GM21447 (cell line): ENCODE measurements around the gene NEK8.
"Not testable (repeated sequence)": the region's sequence is repeated elsewhere in the genome, so short reads cannot be mapped to it uniquely, and the experiment has no call there.

Experiments used
- ATAC-seq: cut with Tn5 transposase; IDR thresholded peaks from one replicate; pipeline ENCODE4 v1.9.1; 2021; ENCODE audit not compliant: unreplicated experiment

NEK8 gene

GRCh38 chr17:28760601-28761562 is 32.3 kb downstream of the NEK8 start:
- no peak for ATAC-seq

DNA sequence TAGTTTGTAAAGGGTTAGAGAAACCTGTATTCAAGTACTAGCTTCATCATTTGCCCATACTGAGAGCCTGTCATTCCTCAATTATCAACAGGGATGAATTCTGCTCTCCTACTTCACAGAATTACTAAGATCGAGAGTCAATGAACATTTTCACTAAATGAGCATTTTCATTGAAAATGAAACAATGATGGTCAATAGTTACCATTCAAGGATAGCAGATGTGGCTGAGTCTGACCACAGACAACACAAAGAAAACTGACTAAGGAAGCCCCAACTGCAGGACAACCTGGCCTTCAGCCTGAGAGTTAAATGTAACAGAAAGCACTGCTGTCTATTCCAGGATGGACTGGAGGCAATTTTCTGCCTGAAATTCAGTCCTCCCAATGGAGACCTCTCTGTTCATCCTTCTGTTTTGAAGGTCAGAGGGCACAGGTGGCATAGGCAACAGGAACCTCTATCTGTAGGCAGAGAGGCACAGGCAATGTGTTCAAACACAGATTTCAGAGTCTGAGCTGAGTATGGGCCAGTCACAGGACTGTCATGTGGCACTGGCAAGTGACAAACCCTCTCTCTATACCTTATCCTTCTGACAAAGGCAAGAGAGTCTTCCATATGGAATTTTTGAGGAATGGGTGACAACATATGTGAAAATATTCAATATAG is 34.7 kb downstream of the NEK8 start:
- peak; percentile 56 for ATAC-seq

DNA sequence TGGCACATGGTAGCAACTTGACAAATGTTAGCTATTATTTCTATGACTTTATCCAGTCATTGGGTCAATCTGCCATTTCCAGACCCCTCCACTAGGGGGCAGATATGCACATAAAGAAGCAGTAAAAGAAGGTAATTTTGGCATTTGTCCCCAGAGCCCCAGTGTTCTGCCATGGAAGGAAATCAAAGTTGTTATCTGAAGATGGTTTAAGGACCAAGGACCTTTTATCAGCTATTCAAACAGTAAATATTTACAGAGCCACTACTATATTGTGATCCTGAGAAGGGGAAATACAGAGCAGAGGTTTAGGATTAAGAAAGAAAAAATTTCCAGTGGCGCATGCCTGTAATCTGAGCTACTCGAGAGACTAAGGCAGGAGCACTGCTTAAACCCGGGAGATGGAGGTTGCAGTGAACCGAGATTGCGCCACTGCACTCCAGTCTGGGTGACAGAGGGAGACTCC is 35.2 kb downstream of the NEK8 start:
- ATAC-seq, result peak; percentile 34

DNA sequence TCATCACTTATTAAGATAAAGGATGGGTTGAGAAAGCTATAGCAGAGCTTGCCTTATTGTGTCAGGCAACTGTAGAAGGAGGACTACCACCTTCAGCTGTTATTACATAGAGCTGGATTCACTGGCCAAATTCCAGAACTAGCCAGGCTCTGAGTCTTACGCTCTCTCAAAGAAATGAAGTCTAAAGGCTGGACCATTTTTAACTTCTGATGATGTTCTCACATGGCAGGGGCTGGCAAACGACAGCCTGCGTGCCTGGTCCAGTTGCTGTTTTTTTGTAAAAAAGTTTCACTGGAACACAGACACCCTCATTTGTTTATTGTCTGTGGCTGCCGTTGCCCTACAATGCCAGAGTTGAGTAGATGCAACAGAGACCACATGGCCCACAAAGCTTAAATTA is 36.5 kb downstream of the NEK8 start:
- no peak for ATAC-seq

DNA sequence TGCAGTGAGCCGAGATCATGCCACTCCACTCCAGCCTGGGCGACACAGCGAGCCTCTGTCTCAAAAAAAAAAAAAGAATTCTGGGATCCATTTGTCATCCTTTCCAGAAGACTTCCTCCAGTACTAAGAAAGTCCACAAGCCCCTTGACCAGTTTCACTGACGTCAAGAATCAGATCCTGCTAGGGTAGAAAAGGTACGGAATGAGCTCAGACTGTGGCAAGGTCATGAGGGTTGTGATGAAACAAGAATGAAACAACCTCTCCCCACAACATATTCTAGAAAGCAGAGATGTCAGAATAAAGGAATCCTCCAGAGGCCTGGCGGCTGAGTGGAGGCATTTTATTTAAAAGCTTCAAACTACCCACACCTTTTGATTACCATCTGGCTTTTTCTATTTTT is 45.1 kb downstream of the NEK8 start:
- ATAC-seq, result no peak

DNA sequence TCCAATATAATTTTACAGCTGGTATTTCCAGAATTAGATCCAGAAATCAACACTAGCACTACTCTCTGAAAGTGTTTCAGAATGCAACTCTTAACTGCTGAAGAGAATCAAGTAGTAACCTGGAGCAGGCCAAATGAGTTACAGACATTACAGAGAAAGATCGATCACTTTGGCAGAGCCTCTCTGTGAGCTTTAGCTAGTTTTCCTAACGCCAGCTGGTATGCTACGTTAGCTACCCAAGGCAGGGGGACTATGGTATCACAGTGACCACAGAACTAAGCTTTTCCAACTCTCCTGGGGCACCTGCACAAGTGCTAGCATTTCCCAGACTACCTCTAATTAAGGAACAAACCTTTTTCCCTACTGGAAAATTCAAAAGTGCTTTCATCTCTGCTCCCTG is 45.6 kb downstream of the NEK8 start:
- no peak for ATAC-seq

DNA sequence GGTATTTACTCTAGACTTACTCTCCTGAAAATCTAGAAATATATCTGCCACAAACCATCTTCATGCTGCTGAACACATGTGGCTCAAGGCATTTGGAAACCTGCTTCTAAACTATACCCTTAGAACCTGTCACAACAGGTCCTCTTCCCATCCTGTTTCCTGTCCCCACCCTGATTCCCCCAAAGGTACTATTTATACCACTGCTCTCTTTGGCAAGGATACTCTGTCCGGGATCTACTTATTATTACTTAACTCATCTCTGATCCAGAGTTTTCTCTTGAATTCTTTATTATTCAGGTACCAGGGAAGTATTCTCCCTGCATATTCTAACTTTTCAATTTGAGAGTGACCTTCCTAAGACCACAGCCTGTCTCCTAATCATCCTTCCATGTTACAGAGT is 48.6 kb downstream of the NEK8 start:
- no peak for ATAC-seq

DNA sequence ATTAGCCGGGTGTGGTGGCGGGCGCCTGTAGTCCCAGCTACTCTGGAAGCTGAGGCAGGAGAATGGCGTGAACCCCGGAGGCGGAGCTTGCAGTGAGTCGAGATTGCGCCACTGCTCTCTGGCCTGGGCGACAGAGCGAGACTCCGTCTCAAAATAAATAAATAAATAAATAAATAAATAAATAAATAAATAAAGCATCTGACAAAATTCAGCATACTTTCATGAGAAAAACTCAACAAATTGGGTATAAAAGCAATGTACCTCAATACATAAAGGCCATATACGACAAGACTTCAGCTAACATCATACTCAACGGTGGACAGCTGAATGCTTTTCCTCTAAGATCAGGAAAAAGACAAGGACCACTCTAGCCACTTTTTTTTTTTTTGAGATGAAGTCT is 51.0 kb downstream of the NEK8 start:
- ATAC-seq, result not testable (repeated sequence)

GRCh38 chr17:28783161-28783560 is 54.6 kb downstream of the NEK8 start:
- ATAC-seq, result no peak

DNA sequence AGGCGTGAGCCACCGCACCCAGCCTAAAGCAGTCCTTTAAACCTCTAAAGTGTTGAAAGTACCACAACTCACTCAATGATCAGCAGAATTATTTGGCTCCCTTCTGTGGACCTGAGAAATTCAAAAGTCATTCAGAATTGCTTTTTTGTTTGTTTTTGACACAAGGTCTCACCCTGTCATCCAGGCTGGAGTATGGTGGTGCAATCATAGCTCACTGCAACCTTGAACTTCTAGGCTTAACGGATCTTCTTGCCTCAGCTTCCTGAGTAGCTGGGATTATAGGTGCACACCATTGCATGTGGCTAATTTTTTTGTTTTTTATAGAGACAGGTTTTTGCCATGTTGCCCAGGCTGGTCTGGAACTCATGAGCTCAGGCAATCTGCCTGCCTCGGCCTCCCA is 59.5 kb downstream of the NEK8 start:
- no peak for ATAC-seq
